SK-N-SH (cell line): ENCODE results near the gene PPIF.

ENCODE experiments used
- CTCF ChIP-seq: fragments of 200-600 bp; sonication (generic); IDR thresholded peaks from 2 replicates; pipeline ENCODE4 v1.6.1; 2017; ENCODE audit warnings: antibody characterized with exemption, mild to moderate bottlenecking, moderate library complexity
- RXRA ChIP-seq: IDR thresholded peaks from 2 replicates; pipeline ENCODE4 v1.4.0; 2012; ENCODE audit warnings: low read depth, mild to moderate bottlenecking, borderline replicate concordance
- SIN3A ChIP-seq: IDR thresholded peaks from 2 replicates; pipeline ENCODE4 v1.6.1; 2012; ENCODE audit warnings: low read depth, mild to moderate bottlenecking, low read length, moderate library complexity, borderline replicate concordance
- YY1 ChIP-seq: IDR thresholded peaks from 2 replicates; pipeline ENCODE4 v1.4.0; 2012; ENCODE audit warnings: low read depth, mild to moderate bottlenecking

- TF ChIP-seq SIN3A (no peak), YY1 (no peak), CTCF (no peak), RXRA (no peak)
These were observed 5.7 kb downstream of the PPIF start for GRCh38 chr10:79353000-79353406.
